Islet of Langerhans (tissue), 1 donor: Measurements from ENCODE around the gene DCHS2.

Experiments used
- FAIRE-seq: peaks from one replicate; lab custom pipeline; 2011; peaks lifted over from hg19 to GRCh38; lab: Jason Lieb, UNC

DCHS2 gene

DNA sequence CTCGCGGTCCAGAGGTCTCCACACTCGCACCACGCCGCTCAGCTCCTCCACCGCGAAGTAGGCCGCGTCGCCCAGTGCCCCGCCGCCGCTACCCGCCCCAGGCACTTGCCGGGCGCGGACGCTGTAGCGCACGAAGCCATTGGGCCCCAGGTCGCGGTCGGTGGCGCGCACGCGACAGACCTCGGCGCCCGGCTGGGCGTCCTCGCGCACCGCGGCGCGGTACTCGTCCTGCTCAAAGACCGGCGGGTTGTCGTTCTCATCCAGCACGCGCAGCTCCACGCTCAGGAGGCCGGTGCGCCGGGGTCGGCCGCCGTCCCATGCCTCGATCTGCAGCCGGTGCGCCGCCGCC, 1.4 kb downstream of the DCHS2 start:
- FAIRE-seq = no peak

- no peak for FAIRE-seq
Measured at GRCh38 chr4:154489558-154490233, 1.9 kb downstream of the DCHS2 start.

DNA sequence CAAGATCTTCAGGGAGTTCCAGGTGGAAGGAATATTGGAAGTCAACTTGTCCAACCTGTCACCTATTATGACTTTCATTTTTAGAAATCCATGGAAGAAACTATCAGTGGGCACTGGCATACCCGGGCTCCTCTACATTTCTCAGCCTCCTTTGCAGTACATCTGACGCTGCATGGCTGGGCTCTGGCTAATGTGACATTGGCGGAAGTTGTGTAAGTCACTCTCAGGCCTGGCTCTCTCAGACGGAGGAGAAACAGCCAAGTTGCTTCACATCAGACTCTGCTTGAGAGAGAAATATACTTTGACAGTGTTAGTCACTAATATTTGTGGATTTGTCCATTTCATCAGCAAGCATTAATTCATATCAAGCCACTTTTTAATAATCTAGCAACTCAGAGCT, 4.5 kb downstream of the DCHS2 start:
- no peak for FAIRE-seq

DNA sequence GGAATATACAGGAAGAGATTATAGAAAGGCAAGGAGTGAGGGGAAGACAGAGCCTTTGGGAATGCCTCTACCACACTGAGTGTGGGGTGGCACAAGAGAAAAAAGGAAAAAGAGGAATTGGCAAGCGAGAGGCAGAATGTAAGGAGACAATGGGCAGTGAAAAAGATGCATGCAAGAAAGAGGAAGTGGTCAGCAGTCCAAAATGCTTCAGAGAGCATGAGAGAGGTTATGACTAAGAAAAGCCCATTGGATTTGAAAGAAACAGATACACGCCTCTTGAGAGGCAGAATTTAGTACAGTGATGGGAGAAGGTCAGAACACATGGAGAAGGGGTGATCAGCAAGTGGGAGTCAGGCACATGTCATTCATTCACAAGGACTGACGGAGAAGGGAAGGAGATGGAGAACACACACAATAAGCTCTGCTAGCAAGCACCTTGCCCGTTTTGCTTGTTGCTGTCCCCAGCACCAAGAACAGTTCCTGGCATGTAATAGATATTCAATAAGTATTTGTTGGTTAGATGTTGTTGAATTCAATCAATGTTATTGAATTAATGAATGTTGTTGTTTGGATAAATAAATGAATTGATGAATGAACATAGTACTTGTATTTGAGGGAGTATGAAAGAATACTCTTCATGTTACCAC, 6.3 kb downstream of the DCHS2 start:
- no peak for FAIRE-seq

DNA sequence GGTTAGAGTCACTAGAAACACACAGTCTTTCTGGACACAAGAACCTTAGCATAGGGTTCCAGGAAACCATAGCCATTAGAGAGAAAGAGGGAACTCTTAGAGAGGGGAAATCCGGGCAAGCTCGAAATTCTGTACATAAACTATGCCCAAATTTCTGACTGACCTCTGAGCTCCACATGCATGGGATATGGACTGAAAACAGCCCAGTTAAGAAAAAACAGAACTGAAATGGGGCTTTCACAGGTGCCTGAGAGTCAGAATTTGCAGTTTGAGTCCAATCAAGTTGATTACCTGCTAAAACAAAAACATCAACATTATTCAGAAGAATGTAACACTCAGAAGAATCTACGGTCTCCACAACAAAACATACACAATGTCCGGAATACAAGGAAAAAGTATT, 13.1 kb downstream of the DCHS2 start:
- FAIRE-seq = no peak

- no peak for FAIRE-seq
Measured at GRCh38 chr4:154478128-154478527, 13.5 kb downstream of the DCHS2 start.

GRCh38 chr4:154476232-154476631, 15.4 kb downstream of the DCHS2 start:
- FAIRE-seq = no peak

- FAIRE-seq = peak; percentile 33
Measured at GRCh38 chr4:154475820-154476219, 15.8 kb downstream of the DCHS2 start.

DNA sequence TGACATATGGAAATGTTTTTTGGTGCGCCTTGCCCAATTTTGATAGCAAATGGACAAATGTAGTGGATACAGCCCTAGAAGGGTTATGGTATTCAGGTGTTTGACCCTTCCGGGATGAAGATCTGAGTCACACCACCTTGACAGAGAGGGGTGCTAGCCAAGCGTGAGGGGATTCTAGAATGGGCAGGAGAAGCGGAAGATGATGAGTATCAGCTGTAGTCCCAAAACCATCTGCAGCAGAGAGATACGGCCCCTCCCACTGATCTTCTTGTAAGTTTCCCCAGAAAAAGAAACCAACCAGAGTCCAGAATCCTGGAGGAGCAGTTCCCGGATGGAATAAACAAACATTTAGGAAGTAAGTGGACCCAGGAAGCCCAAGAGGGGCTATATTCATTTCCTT, 18.1 kb downstream of the DCHS2 start:
- no peak for FAIRE-seq

- no peak for FAIRE-seq
Measured at GRCh38 chr4:154472858-154473257, 18.7 kb downstream of the DCHS2 start.

- FAIRE-seq = no peak
Measured at GRCh38 chr4:154471526-154472331, 19.9 kb downstream of the DCHS2 start.

GRCh38 chr4:154471032-154471431, 20.6 kb downstream of the DCHS2 start:
- FAIRE-seq = no peak

GRCh38 chr4:154467886-154468285, 23.7 kb downstream of the DCHS2 start:
- no peak for FAIRE-seq

DNA sequence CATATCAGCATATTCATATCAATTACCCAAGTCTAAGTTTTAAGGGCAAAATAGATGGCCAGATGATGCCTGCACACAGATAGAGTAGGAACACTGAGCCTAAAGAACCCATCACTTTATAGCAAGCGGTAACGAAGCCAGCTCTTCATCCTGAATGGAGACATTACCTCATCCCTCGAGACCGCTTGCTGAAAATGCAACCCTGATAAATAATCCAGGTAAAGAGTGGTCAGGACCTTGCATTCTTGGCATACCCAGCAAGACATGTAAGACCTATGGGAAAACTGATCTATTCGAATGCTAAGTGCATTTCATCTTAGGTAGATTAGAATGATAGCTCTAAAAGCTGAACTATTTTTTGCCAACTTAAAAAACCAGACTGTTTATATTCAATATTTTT, 25.3 kb downstream of the DCHS2 start:
- no peak for FAIRE-seq

GRCh38 chr4:154465085-154465484, 26.5 kb downstream of the DCHS2 start:
- no peak for FAIRE-seq

DNA sequence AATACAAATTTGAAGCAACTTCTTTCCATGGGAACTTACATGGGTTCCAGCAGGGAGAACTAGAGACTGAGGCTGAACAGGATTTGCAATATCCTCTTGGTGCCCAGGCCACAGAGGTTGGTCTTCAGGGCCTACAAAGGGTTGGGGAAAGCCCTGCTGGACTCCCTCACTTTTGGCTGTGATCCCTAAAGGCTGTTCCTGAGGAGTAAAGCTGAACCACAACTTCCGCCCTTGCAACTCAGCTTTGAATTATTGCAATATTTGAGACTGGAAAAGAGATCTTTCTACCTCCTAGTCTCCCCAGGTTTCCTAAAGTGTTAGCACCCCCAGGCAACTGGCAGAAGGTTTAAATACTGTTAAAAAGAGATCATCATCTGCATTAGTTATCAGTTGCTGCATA, 26.9 kb downstream of the DCHS2 start:
- no peak for FAIRE-seq

DNA sequence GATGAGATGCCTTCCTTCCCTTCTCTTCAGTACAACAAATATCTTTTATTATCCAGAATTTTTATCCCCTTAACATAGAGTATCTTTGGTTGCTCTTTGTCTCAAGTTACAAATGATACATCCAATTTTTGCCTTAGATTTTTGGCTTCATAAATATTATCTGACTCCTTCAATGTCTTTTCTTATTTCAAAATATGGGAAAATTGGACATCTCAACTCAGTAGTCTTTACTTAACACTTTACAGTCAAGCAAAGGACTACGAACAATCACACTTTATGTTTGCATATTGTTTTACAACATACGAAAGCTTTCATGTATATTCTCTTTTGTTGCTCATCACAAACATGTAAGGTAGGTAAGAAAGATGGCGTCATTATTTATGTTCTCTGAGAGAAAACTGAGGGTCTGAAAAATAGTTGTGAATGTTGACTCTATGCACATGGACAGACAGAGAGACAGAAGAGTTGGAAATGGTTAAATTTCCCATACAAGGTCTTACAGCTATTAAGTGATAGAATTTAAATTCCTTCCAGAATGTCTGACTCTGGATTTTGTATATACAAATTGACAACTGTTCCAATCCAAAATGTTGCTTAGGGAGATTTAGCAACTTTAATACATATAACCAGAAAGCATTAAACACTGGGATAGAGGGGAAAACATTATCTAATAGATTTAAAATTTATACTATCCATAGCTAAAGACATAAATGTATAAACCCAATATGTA, 29.4 kb downstream of the DCHS2 start:
- FAIRE-seq = no peak

DNA sequence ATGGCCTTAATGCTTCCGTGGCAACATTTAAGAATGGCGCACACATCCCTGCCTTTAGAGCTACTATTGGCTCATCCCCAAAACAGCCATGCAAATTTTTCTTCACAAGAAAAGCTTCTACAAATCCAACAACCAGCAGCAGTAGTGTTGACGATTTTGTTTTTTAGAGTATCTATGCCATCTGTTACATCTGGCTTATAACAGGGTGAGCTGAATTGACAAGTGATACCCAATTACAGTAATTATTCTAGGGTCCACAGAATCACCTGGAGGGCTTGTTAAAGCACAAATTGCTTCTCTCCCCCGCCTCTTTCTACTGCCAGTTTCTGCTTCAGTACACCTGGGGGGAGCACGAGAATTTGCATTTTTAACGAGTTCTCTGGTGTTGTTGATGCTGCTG, 34.1 kb downstream of the DCHS2 start:
- FAIRE-seq = no peak

- no peak for FAIRE-seq
Measured at GRCh38 chr4:154456889-154457288, 34.7 kb downstream of the DCHS2 start.

DNA sequence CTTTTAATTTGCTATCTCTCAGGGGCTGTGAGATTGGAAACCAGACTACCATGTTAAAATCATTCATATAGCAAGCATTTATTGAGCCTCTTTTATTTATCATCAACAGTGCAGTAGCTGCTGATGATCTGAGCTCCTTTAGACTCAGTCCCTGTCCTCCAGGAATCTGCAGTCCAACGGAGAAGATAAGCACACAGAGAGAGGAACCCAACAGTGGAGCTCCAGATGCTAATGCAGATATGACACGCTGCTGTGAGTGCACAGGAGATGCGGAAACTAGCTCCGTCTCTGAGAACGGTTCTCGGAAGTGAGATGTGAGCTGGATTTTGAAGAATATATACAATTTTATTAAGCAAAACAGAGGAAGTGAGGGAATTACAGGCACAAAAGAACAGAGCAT, 35.4 kb downstream of the DCHS2 start:
- no peak for FAIRE-seq

- FAIRE-seq = no peak
Measured at GRCh38 chr4:154455111-154455510, 36.5 kb downstream of the DCHS2 start.

GRCh38 chr4:154454710-154455109, 36.9 kb downstream of the DCHS2 start:
- no peak for FAIRE-seq

GRCh38 chr4:154452798-154453346, 38.7 kb downstream of the DCHS2 start:
- FAIRE-seq = no peak
